Fibroblast of villous mesenchyme (primary cell): Measurements from ENCODE around the gene C6orf62. TPM values are rescaled to one million over a fixed set of nuclear protein-coding genes. Genes with fewer than 3 reads are reported as not detected.
A peak's percentile ranks its signal among the peaks of the same experiment; 100 is the strongest.
"Not testable (repeated sequence)": the region's sequence is repeated elsewhere in the genome, so short reads cannot be mapped to it uniquely, and the experiment has no call there.

ENCODE experiments used
- DNase-seq: peaks from one replicate; pipeline ENCODE4 v3.0.0-alpha.2; 2010; ENCODE audit warnings: low read depth
- H3K4me3 ChIP-seq: 2 replicates; pipeline ENCODE4 v1.5.1; 2011; ENCODE audit warnings: low read depth, mild to moderate bottlenecking, low read length
- total RNA-seq: library from RNA; depleted of rRNA; stranded (reverse); fragments of >200 nt; gene quantifications from 2 replicates; pipeline ENCODE4 v1.2.3, GENCODE V29; 2012
- TF ChIP-seq, protein P1 (sequence below): IDR thresholded peaks from 2 replicates; pipeline ENCODE4 v1.5.1; 2012; ENCODE audit warnings: low read depth, mild to moderate bottlenecking, low read length; ENCODE audit not compliant: insufficient read depth

Gene C6orf62
- total RNA-seq, 1 donor: 187 TPM

DNA sequence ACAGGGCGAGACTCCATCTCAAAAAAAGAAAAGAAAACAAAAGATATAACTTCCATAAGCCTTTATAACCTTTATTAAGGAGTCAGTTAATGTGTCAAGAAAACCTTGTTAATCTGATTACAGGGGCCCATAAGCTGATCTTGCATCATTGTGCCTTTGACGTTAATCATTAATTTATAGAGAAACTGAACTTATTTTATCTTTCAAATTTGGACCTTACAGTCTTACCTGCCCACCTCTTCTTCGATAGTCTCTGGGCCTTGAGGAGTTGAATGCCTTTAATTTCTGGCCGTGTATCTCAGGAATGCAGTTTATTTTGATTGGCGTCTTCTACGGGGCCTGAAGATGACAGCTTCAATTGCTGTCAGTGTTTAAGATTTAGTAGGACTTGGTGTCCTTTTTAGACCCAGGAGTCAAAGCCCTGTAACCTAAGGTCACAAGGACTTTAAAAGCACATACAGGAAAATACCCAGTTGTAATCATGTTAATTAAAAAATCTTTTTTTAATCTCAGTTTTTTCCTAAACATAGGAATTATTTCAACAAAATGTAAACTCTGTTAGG, 46.3 kb downstream of the C6orf62 start:
- no peak overlapping the region for H3K4me3 ChIP-seq
- DNase-seq: no peak
- TF ChIP-seq, protein P1, sequence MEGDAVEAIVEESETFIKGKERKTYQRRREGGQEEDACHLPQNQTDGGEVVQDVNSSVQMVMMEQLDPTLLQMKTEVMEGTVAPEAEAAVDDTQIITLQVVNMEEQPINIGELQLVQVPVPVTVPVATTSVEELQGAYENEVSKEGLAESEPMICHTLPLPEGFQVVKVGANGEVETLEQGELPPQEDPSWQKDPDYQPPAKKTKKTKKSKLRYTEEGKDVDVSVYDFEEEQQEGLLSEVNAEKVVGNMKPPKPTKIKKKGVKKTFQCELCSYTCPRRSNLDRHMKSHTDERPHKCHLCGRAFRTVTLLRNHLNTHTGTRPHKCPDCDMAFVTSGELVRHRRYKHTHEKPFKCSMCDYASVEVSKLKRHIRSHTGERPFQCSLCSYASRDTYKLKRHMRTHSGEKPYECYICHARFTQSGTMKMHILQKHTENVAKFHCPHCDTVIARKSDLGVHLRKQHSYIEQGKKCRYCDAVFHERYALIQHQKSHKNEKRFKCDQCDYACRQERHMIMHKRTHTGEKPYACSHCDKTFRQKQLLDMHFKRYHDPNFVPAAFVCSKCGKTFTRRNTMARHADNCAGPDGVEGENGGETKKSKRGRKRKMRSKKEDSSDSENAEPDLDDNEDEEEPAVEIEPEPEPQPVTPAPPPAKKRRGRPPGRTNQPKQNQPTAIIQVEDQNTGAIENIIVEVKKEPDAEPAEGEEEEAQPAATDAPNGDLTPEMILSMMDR: no peak

DNA sequence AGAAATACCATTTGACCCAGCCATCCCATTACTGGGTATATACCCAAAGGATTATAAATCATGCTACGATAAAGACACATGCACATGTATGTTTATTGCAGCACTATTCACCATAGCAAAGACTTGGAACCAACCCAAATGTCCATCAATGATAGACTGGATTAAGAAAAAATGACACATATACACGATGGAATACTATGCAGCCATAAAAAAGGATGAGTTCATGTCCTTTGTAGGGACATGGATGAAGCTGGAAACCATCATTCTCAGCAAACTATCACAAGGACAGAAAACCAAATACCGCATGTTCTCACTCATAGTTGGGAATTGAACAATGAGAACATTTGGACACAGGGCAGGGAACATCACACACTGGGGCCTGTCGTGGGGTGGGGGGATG, 47.9 kb downstream of the C6orf62 start:
- DNase-seq, H3K4me3 ChIP-seq: not testable (repeated sequence)

DNA sequence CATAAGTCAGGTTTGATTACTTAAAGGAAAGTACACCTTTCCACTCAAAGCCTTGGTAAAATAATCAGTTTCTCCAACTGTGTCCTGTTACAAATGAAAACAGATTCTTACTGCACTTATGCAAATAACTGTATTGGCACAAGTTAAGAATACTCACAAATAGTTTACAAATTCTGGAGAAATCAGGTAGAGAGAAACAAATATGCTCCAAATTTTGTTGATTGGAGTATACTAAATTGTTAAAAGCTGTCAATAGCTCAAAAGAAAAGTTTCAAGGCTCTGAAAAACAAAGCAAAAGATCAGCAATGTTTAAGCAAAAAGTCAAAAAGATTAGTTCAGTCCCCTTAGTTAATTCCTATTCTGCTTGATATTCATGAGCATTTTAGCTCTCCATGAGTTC, 48.5 kb downstream of the C6orf62 start:
- not testable (repeated sequence) for DNase-seq, H3K4me3 ChIP-seq

DNA sequence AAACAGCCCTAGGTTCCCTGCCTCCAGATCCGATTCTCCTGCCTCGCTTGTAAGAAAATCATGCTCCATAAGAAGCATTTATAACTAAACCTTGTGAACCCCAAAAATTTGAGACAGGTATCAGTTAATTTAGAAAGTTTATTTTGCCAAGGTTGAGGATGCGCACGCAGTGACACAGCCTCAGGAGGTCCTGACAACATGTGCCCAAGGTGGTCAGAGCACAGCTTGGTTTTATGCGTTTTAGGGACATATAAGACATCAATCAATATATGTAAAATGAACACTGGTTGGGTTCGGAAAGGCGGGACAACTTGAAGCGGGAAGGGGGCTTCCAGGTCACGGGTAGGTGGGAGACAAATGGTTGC, 50.0 kb downstream of the C6orf62 start:
- no peak for DNase-seq
- TF ChIP-seq, protein P1: no peak

DNA sequence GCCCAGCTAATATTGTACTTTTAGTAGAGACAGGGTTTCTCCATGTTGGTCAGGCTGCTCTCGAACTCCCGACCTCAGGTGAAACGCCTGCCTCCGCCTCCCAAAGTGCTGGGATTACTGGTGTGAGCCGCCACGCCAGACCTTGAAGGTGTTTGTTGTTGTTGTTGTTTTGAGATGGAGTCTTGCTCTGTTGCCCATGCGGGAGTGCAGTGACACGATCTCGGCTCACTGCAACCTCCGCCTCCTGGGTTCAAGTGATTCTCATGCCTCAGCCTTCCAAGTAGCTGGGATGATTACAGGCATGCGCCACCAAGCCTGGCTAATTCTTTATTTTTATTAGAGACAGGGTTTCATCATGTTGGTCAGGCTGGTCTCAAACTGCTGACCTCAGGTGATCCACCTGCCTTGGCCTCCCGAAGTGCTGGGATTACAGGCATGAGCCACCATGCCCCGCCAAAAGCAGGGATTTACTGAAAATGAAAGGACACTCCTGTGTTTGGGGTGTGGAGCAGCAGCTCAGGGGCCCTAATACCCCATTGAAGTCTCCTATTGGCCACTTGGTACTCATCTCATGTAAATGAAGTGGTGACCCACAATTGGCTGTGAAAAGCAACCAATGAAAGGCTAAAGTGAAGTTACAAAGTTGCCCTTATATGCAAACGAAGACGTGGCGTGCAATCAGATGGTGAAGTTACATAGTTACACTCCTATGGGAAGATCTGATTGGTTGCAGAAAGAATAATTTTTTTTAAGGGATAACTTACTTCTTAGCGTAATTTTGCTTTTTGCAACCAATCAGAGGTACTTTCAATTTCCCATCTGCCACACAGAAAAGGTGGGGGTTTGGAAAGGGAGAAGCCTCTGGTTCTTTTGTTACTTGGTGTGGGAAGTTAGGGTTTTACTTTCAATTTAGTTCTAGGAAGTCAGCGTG, 50.6 kb downstream of the C6orf62 start:
- H3K4me3 ChIP-seq, DNase-seq: not testable (repeated sequence)

More for the DNA sequence above, 50.0 kb downstream of the C6orf62 start:
- no peak overlapping the region for H3K4me3 ChIP-seq

DNA sequence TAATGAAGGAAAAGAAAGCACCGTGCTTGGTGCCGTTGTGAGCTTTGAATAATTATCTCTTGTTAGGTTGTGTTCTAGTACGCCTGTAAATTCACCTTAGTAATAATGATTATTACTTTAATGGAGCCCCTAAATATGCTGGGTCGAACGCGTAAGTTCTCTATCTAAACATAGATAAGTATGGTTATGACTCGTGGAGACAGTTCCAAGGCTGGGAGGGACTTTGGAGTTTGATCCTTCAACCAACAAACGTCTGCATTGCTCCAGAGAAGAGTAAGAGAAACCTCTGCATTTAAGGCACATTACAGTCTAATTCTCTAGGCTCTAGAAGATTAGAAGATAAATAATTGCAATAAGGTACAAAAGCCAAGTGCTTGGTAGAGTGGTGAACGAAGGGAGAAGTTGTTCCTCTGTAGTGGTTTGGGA, 51.6 kb downstream of the C6orf62 start:
- DNase-seq: peak; percentile 44
- TF ChIP-seq, protein P1: no peak
- peak overlapping the region; percentile 99 for H3K4me3 ChIP-seq

DNA sequence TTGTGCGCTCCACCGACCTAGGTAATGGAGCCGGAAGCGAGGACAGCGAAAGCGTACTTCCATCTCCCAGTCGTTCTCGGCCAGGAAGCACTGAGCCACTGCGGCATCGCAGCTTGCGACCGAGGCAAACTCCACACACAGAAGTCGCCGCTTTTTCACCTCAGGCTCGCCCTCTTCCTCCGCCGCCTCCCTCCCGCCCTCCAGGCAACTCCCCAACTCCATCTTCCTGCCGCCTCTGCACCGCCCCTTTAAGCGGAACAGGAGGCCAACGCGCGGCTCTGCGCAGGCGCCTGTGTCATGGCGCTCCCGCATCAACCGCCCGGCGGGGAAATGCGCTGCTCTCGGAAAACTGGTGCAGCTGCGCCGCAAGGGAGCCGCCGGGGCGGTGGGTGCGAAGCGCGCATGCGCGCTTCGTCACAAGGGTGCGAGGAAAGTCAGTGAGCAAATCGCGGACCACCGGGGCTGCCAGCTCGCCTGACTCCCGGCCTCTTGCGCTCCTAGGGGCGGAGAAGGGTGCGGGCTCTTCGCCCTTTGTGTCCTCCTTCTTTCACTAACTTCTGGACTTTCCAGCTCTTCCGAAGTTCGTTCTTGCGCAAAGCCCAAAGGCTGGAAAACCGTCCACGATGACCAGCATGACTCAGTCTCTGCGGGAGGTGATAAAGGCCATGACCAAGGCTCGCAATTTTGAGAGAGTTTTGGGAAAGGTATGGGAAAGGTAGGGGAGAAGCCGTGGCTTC, 52.1 kb downstream of the C6orf62 start, which contains the start of the genes ACOT13 and TDP2:
Gene ACOT13, plus strand, starts transcription at position 437 of the 737 bp plus-strand sequence. Its CDS starts 187 bp downstream, at position 624.
Gene TDP2, minus strand, starts transcription at position 259 of the 737 bp plus-strand sequence. Its CDS starts 37 bp downstream, at position 222.
- DNase-seq: peak; percentile 97
- peak within 1 kb of the TSS; percentile 99 for H3K4me3 ChIP-seq
- TF ChIP-seq, protein P1: peak; percentile 63

DNA sequence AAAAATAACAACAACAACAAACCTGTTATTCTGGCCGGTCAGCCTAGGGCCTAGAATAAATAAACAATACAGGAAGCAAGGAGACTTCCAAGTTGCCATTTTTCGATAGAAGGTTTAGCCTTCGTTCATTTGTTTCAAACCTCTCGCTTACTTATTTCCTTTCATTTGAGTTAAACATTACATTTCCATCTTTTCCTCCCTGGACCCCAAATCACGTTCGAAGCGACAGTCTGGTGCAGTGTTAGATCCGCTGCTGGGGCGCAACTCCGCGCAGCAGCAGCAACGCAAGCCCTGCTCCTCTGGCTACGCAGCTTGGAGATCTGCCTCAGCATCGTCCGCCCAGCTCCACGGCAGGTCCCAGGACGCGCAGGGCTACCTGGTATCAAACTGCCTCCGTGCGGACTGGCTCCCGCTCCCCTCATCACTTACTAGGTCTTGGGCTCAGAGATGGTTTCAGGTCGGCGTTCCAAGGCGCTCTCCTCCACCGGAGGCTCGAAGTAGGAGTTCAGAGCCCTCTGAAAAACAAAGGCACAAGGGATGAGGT, 52.8 kb downstream of the C6orf62 start:
- peak overlapping the region; percentile 99 for H3K4me3 ChIP-seq
- TF ChIP-seq, protein P1: no peak
- DNase-seq: peak; percentile 49
